GM10248 (cell line): ENCODE results near the gene FNBP1L.

Source experiments
- CTCF ChIA-PET: fragments of 300-600 bp; sonication (Branson Sonifier 250); formaldehyde crosslinking; extraction: SDS; loops from one replicate; lab custom pipeline; 2021; ENCODE audit warnings: antibody characterized with exemption; lab: Yijun Ruan, JAX
- POLR2A ChIA-PET: fragments of 350-650 bp; sonication (Branson Sonifier 250); formaldehyde crosslinking; extraction: SDS; loops from one replicate; lab custom pipeline; 2020; ENCODE audit warnings: antibody characterized with exemption; lab: Yijun Ruan, JAX
- DNase-seq: peaks from one replicate; pipeline ENCODE4 v3.0.0; 2012; ENCODE audit errors: extremely low spot score
- TF ChIP-seq, protein P1 (sequence below): IDR thresholded peaks from 2 replicates; pipeline ENCODE4 v1.5.1; 2012; ENCODE audit warnings: mild to moderate bottlenecking, low read depth; ENCODE audit errors: extremely low read depth, missing control alignments, control extremely low read depth

Gene FNBP1L

DNA sequence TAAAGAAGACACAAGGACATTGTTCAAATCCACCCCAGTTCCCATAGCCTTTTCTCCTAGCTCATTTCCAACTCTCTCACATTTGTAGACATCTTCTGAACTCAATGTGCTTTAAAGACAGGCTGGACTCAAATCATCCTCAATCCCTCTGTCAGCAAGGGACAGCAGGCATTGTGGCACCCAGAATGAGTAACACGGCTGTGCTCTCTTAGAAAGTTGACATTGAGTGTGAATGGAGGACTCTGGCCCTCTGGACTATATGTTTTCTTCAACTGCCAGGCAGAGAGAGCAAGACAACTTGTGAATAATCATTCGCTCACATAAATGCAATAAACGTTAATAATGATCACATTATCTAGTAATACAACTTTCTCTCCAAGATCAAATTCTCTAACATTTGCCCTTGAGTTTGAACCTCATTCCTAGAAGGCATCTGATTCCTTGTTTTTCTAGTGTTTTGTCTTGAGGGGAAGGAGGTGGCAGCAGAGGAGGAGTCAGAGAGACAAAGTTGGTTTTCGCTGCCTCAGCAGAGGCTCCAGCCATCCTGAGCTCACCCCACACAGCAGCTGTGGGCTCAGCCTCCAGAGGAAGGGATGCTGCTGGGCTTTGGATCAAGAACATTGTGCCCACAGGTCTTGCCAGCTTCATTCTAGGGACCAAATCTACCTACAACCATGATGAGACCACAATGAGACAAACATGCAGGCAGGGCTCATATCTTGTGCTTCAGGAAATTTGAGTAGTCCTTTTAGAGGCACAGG lies 148.6 kb downstream of the FNBP1L start:
- TF ChIP-seq, protein P1, sequence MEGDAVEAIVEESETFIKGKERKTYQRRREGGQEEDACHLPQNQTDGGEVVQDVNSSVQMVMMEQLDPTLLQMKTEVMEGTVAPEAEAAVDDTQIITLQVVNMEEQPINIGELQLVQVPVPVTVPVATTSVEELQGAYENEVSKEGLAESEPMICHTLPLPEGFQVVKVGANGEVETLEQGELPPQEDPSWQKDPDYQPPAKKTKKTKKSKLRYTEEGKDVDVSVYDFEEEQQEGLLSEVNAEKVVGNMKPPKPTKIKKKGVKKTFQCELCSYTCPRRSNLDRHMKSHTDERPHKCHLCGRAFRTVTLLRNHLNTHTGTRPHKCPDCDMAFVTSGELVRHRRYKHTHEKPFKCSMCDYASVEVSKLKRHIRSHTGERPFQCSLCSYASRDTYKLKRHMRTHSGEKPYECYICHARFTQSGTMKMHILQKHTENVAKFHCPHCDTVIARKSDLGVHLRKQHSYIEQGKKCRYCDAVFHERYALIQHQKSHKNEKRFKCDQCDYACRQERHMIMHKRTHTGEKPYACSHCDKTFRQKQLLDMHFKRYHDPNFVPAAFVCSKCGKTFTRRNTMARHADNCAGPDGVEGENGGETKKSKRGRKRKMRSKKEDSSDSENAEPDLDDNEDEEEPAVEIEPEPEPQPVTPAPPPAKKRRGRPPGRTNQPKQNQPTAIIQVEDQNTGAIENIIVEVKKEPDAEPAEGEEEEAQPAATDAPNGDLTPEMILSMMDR, result no peak
- CTCF ChIA-PET, result no interaction called here
- POLR2A ChIA-PET, result no interaction called here
- DNase-seq, result no peak

DNA sequence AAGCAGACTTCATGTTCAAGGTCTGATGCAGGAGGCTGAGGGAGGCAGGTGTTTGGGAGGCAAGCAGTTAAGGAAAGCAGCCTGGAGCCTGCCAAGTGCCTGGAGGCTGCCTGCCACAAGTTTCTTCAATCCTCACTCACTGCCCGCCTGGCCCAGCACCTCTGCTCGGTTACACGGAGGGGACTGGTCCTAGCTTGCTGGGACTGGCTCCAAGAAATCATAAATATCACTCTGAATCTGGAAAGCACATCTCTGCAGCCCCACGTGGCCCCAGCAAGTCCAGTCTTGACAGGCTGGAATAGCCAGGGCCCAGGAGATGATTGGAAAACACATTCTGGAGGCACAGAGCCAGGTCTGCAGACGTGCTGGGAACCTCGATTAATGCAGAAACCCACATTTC lies 149.8 kb downstream of the FNBP1L start:
- DNase-seq, result no peak
- CTCF ChIA-PET, result interaction anchor here (1.0 kb wide), 1 partner anchor 32 kb away, joined by 3 read pairs; no protein-coding TSS in a partner anchor
- POLR2A ChIA-PET, result no interaction called here
- TF ChIP-seq, protein P1, result no peak

DNA sequence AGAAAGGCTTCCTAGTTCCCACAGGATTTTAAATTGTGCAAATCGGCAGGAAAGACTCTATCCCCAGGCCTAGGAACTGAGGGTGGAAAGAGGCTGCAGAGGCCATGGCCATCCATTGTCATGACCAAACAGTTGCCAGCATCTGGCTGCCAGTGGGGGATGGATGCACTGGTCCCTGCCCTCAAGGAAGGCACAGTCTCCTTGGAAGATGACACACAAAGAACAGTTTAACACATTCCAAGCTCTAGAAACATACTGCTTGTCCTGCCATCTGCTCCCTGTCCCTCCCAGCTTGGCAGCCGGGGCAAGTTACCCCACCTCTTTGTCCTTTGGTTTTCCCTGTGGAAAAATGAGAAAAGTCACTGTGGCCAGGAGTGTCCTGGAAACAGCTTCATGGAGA lies 150.5 kb downstream of the FNBP1L start:
- ChIA-PET POLR2A (no interaction called here), CTCF (interaction anchor here (1.0 to 1.4 kb wide), 2 partner anchors 16 to 31 kb away, joined by 3 read pairs; no protein-coding TSS in a partner anchor)
- DNase-seq, result no peak
- TF ChIP-seq, protein P1, result no peak

DNA sequence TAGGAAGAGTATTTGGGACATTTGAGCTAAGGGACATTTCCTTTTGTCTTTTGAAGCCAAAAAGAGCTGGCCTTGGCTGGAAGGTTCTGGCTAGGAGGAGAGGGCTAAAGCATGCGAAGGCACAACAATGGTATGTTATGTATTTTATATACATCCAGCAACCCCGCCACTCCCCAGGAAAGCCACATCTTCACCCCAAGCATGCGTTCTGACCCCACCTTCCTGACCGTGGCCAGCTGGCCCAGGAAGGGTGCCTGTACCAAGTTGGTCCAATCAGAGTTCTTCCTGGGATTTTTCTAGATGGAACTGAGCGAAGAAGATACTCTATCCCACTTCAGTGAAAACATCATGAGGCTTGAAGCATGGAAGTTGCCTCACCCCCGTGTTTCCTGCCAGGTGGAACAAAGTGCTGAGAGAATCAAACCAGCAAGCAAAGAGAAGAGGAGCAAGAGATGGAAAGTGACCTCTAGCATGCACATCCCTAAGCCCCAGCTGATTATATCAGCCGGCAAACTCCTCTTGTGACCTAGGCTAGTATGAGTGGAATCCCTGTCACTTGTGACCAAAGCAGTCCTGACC lies 151.0 kb downstream of the FNBP1L start:
- no peak for DNase-seq
- ChIA-PET CTCF (interaction anchor here (1.4 to 3.1 kb wide), 2 partner anchors 17 to 30 kb away, joined by 3 to 9 read pairs; no protein-coding TSS in a partner anchor), POLR2A (no interaction called here)
- TF ChIP-seq, protein P1, result no peak

DNA sequence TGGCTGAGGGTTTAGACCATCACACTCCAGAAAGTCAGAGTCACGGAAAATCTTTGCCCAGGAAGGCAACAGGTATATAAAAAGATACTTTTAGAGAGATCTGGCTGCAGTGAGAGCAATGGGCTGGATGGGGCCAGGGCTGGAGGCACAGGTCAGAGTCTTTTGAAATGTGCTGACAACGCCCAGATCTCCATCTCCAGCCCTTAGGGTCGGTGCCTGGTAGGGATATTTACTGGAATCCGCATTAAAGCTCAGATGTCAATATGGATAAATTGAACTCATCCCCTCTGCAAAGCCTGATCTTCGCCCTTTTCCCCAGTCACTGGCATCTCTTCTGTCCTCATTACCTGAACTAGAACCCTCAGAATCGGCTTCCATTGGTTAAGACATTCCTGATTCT lies 151.6 kb downstream of the FNBP1L start:
- no peak for DNase-seq
- TF ChIP-seq, protein P1, result no peak
- POLR2A ChIA-PET, result no interaction called here
- CTCF ChIA-PET, result interaction anchor here (1.4 to 3.1 kb wide), 3 partner anchors 14 to 29 kb away, joined by 3 to 9 read pairs (median 3); no protein-coding TSS in a partner anchor

DNA sequence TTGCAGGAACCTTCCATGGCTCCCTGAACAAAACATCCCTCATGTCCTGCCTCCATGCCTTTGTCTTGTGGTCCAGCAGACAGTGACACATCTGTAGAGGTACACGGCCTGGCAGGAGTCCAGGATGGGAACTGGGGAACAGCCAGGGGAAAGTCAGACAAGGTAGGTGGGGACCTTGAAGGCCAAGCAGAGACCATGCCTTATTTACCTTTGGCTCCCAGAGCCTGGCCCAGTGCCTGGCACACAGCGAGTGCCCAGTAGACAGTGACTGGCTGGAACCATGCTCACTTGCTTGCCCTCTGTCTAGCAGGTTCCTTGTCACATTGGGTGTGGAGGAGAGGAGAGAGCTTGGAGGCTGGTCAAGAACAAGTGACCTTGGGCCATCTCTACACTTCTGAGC lies 152.7 kb downstream of the FNBP1L start:
- no peak for DNase-seq
- ChIA-PET CTCF (interaction anchor here (1.4 to 3.1 kb wide), 3 partner anchors 13 to 213 kb away, joined by 3 to 10 read pairs (median 9); no protein-coding TSS in a partner anchor), POLR2A (no interaction called here)
- TF ChIP-seq, protein P1, result no peak
